Cortex of kidney (tissue), 1 donor: Measurements from ENCODE around the gene ACAP1.
"Not testable (repeated sequence)": the region's sequence is repeated elsewhere in the genome, so short reads cannot be mapped to it uniquely, and the experiment has no call there.

Source experiments
- DNase-seq: peaks from one replicate; lab custom pipeline; 2025; lab: John Stamatoyannopoulos, UW

ACAP1 gene

DNA sequence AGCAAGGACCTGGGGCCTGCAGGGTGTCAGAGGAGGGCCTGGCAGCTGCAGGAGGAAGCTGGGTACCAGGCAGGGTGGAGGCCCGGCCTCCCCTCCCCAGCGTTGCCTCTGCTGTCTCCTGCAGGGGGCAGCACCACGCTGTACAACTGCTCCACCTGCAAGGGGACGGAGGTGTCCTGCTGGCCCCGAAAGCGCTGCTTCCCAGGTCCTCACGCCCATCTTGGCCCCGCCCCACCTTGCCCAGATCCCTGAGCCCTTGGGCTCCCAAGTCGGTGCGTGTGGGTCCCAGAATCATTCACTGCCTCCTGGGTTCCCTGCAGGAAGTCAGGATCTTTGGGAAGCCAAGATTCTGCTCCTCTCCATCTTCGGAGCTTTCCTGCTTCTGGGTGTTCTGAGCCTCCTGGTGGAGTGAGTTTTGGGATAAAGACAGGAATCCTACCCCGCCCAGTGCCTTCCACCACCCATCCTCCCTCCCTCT lies 19.8 kb downstream of the ACAP1 start:
- no peak for DNase-seq

DNA sequence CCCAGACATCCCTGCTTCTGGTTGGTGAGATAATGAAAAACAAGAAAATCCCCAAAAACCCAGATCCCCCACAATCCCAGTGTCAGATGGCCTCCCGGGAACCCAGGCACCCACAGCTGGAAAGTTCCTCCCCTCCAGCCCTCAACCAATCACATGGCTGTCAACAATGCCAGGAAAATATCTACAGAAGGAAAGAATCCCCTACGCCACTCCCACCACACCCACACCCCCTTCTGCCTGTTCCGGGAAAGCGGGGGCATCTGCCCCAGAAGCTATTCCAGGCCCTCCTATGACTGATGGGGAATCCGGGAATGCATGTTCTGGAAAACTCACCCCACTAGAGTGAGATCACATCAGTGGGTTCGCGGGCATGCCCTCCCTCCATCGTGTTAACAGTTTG lies 20.4 kb downstream of the ACAP1 start:
- DNase-seq: no peak

DNA sequence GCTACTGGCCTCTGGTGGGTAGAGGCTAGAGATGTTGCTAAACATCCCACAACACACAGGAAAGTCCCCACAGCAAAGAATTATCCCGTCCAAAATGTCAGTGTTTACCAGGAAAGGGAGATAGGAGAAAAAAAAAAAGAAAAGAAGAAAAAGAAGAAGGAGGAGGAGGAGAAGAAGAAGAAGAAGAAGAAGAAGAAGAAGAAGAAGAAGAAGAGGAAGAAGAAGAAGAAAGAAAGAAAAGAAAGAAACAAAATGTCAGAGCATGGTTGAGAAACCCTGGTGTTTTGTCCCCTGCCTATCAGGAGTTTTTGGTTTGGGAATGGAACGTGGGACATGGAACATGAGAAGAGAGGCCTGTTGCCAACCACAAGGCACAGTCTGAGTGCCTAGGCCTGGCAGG lies 21.1 kb downstream of the ACAP1 start:
- no peak for DNase-seq

GRCh38 chr17:7361906-7362305 lies 25.6 kb downstream of the ACAP1 start:
- no peak for DNase-seq

DNA sequence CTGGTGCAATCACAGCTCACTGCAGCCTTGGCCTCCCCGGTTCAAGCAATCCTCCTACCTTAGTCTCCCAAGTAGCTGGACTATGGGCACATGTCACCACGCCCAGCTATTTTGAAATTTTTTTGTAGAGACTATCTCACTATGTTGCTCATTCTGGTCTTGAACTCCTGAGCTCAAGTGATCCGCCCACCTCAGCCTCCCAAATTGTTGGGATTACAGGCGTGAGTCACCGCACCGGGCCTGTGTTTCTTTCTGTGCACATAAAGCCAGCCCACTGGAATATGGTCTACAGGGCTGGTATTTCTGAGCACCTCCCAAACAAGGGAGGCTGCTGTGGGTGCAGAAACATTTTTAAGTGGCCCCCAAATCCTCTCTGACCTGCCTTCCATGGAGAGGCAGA lies 27.0 kb downstream of the ACAP1 start:
- no peak for DNase-seq

DNA sequence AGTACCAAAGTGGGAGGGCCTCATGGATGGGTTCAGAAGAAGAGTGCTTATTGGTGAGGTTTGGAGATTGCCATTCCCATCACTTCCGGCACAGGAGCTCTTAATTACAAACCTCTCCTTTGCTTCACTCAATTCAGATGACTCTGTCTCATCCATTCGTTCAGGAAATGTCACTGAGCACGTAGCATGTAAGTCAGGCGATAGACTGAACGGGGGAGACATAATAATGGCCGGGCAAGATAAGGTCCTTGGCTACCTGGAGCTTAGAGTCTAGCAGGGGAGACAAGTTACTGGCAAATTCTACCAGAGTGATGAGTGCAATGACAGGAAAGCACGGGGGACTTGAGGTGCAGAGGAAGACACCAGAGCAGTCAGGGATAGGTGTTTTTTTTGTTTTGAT lies 29.6 kb downstream of the ACAP1 start:
- not testable (repeated sequence) for DNase-seq

- no peak for DNase-seq
Observed at GRCh38 chr17:7367083-7367482, 30.8 kb downstream of the ACAP1 start.

DNA sequence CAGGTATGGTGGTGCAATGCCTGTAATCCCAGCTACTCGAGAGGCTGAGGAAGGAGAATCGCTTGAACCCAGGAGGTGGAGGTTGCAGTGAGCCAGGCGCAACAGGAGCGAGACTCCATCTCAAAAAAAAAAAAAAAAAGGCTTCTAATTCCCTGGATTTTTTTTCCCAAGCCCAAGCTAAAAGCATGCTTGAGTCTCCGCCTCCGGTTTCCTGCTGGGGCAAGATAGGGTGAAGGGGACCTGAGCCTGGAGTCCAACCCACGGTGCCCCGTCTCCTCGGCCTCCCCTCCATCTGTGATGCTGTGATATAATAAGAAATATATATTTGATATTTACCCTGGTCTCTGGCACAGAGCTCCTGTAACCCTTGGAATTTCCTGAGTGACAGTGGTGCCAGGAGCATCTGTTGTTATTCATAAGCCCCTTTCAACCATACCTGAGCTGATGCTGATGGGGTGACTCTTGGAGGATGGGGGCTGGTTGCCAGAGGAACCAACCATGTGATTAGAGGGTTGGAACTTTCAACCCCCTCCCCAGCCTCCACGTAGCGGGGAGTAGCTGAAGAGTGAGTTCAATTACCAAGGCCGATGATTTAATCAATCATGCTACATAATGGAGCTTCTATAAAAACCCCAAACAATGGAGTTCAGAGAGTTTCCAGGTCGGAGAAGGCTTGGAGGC lies 31.7 kb downstream of the ACAP1 start:
- DNase-seq: no peak

GRCh38 chr17:7368599-7368994 lies 32.3 kb downstream of the ACAP1 start:
- not testable (repeated sequence) for DNase-seq

- DNase-seq: no peak
Observed at GRCh38 chr17:7369825-7370224, 33.5 kb downstream of the ACAP1 start.

- DNase-seq: no peak
Observed at GRCh38 chr17:7370853-7371252, 34.5 kb downstream of the ACAP1 start.

- DNase-seq: no peak
Observed at GRCh38 chr17:7374353-7374752, 38.0 kb downstream of the ACAP1 start.

- no peak for DNase-seq
Observed at GRCh38 chr17:7379134-7379533, 42.8 kb downstream of the ACAP1 start.

- DNase-seq: no peak
Observed at GRCh38 chr17:7380321-7380720, 44.0 kb downstream of the ACAP1 start.

- no peak for DNase-seq
Observed at GRCh38 chr17:7380855-7381683, 44.7 kb downstream of the ACAP1 start, which contains the start of gene TNK1. Gene TNK1, plus strand, starts transcription at chr17:7381089. Its CDS starts 1,838 bp downstream, at chr17:7382927.

DNA sequence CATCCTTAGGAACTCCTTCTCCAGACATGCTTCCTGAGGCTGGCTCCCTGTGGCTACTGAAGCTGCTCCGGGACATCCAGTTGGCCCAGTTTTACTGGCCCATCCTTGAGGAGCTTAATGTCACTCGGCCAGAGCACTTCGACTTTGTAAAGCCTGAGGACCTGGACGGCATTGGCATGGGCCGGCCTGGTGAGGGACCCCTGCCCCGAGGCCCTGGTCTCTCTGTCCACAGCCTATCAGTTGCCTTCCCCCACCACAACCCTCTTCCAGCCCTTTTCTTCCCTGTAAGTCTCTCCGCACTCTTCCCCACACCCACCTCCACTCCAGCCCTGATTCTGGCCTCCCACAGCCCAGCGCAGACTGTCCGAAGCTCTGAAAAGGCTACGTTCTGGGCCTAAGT lies 46.6 kb downstream of the ACAP1 start:
- no peak for DNase-seq

GRCh38 chr17:7383371-7383741 lies 47.0 kb downstream of the ACAP1 start:
- DNase-seq: no peak

DNA sequence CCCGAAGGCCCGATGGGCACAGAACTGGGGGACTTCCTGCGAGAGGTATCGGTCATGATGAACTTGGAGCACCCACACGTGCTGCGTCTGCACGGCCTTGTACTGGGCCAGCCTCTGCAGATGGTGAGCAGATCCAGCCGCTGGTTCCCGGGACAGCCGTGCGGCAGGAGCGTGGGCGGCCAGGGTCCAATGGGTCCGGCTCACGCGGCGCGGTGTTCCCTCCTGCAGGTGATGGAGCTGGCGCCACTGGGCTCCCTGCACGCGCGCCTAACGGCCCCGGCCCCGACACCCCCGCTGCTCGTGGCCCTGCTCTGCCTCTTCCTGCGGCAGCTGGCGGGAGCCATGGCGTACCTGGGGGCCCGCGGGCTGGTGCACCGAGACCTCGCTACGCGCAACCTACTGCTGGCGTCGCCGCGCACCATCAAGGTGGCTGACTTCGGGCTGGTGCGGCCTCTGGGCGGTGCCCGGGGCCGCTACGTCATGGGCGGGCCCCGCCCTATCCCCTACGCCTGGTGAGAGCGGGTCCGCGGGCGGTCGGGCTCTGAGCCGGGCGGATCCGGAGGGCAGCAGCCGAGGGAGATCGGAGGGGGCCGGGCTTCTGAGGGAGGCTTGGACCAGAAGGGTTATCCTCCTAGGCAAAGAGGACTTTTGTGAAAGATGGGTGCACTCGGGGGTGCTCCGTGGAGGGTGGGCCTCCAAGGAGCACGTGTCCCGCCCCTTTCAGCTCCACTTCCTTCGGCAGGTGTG lies 47.6 kb downstream of the ACAP1 start:
- DNase-seq: no peak

- no peak for DNase-seq
Observed at GRCh38 chr17:7384489-7385081, 48.3 kb downstream of the ACAP1 start.

DNA sequence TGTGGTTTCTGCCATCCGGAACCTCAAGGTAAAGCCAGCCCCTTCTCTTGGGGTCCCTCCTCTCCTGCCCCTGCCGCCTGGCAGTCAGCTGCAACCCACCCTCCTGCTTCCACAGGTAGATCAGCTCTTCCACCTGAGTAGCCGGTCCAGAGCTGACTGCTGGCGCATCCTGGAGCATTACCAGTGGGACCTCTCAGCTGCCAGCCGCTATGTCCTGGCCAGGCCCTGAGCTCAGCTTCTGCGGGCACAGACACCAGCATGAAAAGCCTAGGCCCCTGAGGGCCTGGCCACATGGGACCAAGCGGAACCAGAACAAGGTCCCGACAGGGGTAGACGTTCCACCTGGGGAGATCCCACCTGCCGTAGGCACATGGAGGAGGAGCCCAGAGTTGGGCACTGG lies 52.5 kb downstream of the ACAP1 start:
- DNase-seq: no peak

- no peak for DNase-seq
Observed at GRCh38 chr17:7389924-7390910, 53.9 kb downstream of the ACAP1 start.
